ENCODE data around the gene PTPRG.

- TF ChIP-seq CTCF (conservative IDR thresholded peaks at IDR 0.05; ENCODE audit: low read length) (no peak), EZH2phosphoT487 (IDR thresholded peaks at IDR 0.05; ENCODE audit: borderline replicate concordance) (no peak)
Observed at GRCh38 chr3:61805510-61806080, 244.2 kb downstream of the PTPRG start.

Data from Loucy (cell line).